IMR-90 (cell line): ENCODE measurements around the gene AQP5. TPM values are rescaled to one million over a fixed set of nuclear protein-coding genes. Genes with fewer than 3 reads are reported as not detected.

Experiments
- ATAC-seq: fragments of 200-7000 bp; cut with Tn5 transposase; 2 replicates; pipeline ENCODE4 v1.9.1; 2020; ENCODE audit warnings: low read depth, mild to moderate bottlenecking, moderate library complexity
- BruUV-seq: library from RNA; stranded (reverse); fragments of 400-500 nt; replicated peaks from 2 replicates; lab custom pipeline; 2021; lab: Mats Ljungman, UMichigan
- CTCF ChIA-PET: fragments of 300-600 bp; formaldehyde crosslinking; extraction: SDS; loops from one replicate; lab custom pipeline; 2021; ENCODE audit warnings: antibody characterized with exemption; lab: Yijun Ruan, JAX
- POLR2A ChIA-PET: fragments of 300-600 bp; sonication (Branson Sonifier 250); formaldehyde crosslinking; loops from one replicate; lab custom pipeline; 2022; ENCODE audit warnings: antibody characterized with exemption; ENCODE audit not compliant: unreplicated experiment; lab: Charles Lee
- DNase-seq: peaks from one replicate; pipeline ENCODE4 v3.0.0; 2013
- H2AFZ ChIP-seq: replicated peaks from 2 replicates; pipeline ENCODE3; 2013; ENCODE audit warnings: low read length, mild to moderate bottlenecking; ENCODE audit not compliant: poor library complexity
- H2AK5ac ChIP-seq: 2 replicates; pipeline ENCODE4 v1.6.1; 2013; ENCODE audit warnings: low read depth, low read length, inconsistent platforms
- H2AK9ac ChIP-seq: replicated peaks from 2 replicates; pipeline ENCODE3; 2013; ENCODE audit warnings: mild to moderate bottlenecking, low read depth, low read length, moderate library complexity; ENCODE audit not compliant: poor library complexity
- H2BK120ac ChIP-seq: 2 replicates; pipeline ENCODE4 v1.6.1; 2013; ENCODE audit warnings: low read depth, low read length, inconsistent platforms
- H2BK15ac ChIP-seq: 3 replicates; pipeline ENCODE4 v1.6.1; 2013; ENCODE audit warnings: low read depth, low read length, inconsistent platforms
- H2BK20ac ChIP-seq: 2 replicates; pipeline ENCODE4 v1.6.1; 2013; ENCODE audit warnings: low read depth, mild to moderate bottlenecking, inconsistent platforms, low read length, moderate library complexity
- H2BK5ac ChIP-seq: 2 replicates; pipeline ENCODE4 v1.6.1; 2013; ENCODE audit warnings: mild to moderate bottlenecking, low read depth, low read length, inconsistent platforms; ENCODE audit not compliant: poor library complexity, severe bottlenecking
- H3K14ac ChIP-seq: replicated peaks from 2 replicates; pipeline ENCODE4 v1.6.1; 2013; ENCODE audit warnings: low read depth, low read length, inconsistent platforms
- H3K18ac ChIP-seq: 2 replicates; pipeline ENCODE4 v1.6.1; 2013; ENCODE audit warnings: low read depth, low read length, control low read depth
- H3K23ac ChIP-seq: 2 replicates; pipeline ENCODE4 v1.6.1; 2013; ENCODE audit warnings: low read depth, low read length, inconsistent platforms
- H3K27ac ChIP-seq: 2 replicates; pipeline ENCODE4 v1.5.1; 2013; ENCODE audit warnings: mild to moderate bottlenecking, control low read depth, low read length; ENCODE audit not compliant: insufficient read depth
- H3K27me3 ChIP-seq: 2 replicates; pipeline ENCODE4 v1.6.1; 2013; ENCODE audit warnings: low read length; ENCODE audit not compliant: control insufficient read depth, insufficient read depth
- H3K36me3 ChIP-seq: 2 replicates; pipeline ENCODE4 v1.6.1; 2013; ENCODE audit warnings: low read length, mixed read lengths; ENCODE audit not compliant: control insufficient read depth, insufficient read depth
- H3K4ac ChIP-seq: 2 replicates; pipeline ENCODE4 v1.6.1; 2013; ENCODE audit warnings: low read depth, low read length, inconsistent platforms
- H3K4me1 ChIP-seq: 2 replicates; pipeline ENCODE4 v1.6.1; 2013; ENCODE audit warnings: low read length, mixed read lengths; ENCODE audit not compliant: control insufficient read depth, insufficient read depth
- H3K4me2 ChIP-seq: 2 replicates; pipeline ENCODE4 v1.6.1; 2013; ENCODE audit warnings: low read depth, mild to moderate bottlenecking, control low read depth, low read length, moderate library complexity
- H3K4me3 ChIP-seq: 2 replicates; pipeline ENCODE4 v1.5.1; 2013; ENCODE audit warnings: low read depth, mild to moderate bottlenecking, control low read depth, low read length, moderate library complexity; ENCODE audit not compliant: insufficient read depth
- H3K56ac ChIP-seq: 2 replicates; pipeline ENCODE4 v1.6.1; 2013; ENCODE audit warnings: low read length, inconsistent platforms; ENCODE audit not compliant: insufficient read depth; ENCODE audit errors: extremely low read depth
- H3K79me1 ChIP-seq, 2 experiments: 2 replicates each; pipeline ENCODE4 v1.6.1; 2013; ENCODE audit warnings: low read length in 2 of 2, inconsistent platforms in 1 of 2, low read depth in 1 of 2
- H3K9ac ChIP-seq: 2 replicates; pipeline ENCODE4 v1.6.1; 2013; ENCODE audit warnings: low read depth, low read length, control low read depth
- H3K9me1 ChIP-seq: 2 replicates; pipeline ENCODE4 v1.6.1; 2013; ENCODE audit warnings: low read length, inconsistent platforms; ENCODE audit not compliant: insufficient read depth
- H3K9me3 ChIP-seq: 2 replicates; pipeline ENCODE4 v1.6.1; 2013; ENCODE audit warnings: low read length; ENCODE audit not compliant: control insufficient read depth, insufficient read depth
- H4K20me1 ChIP-seq: 2 replicates; pipeline ENCODE4 v1.6.1; 2013; ENCODE audit warnings: low read length, inconsistent platforms; ENCODE audit not compliant: insufficient read depth
- H4K5ac ChIP-seq: 2 replicates; pipeline ENCODE4 v1.6.1; 2013; ENCODE audit warnings: mild to moderate bottlenecking, low read depth, low read length, control low read depth
- H4K8ac ChIP-seq, 2 experiments: 2 replicates each; pipeline ENCODE4 v1.6.1; 2013; ENCODE audit warnings: low read depth in 2 of 2, low read length in 2 of 2, control low read depth in 1 of 2, inconsistent platforms in 1 of 2
- H4K91ac ChIP-seq: 2 replicates; pipeline ENCODE4 v1.6.1; 2013; ENCODE audit warnings: low read depth, low read length, inconsistent platforms; ENCODE audit not compliant: insufficient read depth
- BHLHE40 ChIP-seq: fragments of 150-350 bp; IDR thresholded peaks from 2 replicates; pipeline ENCODE4 v1.6.1; 2016; ENCODE audit warnings: mild to moderate bottlenecking, low read depth, low read length
- CEBPB ChIP-seq: IDR thresholded peaks from 2 replicates; pipeline ENCODE4 v1.6.1; 2012; ENCODE audit warnings: low read depth, low read length, improper control_type of control experiment
- CHD1 ChIP-seq: IDR thresholded peaks from 2 replicates; pipeline ENCODE4 v1.6.1; 2012; ENCODE audit warnings: low read depth, low read length, improper control_type of control experiment
- FOS ChIP-seq: fragments of 150-350 bp; IDR thresholded peaks from 2 replicates; pipeline ENCODE4 v1.6.1; 2016; ENCODE audit warnings: low read depth, low read length
- MAFK ChIP-seq: IDR thresholded peaks from 2 replicates; pipeline ENCODE4 v1.6.1; 2012; ENCODE audit warnings: low read depth, low read length, improper control_type of control experiment
- MAZ ChIP-seq: IDR thresholded peaks from 2 replicates; pipeline ENCODE4 v1.6.1; 2012; ENCODE audit warnings: low read depth, mild to moderate bottlenecking, low read length, improper control_type of control experiment, moderate library complexity, borderline replicate concordance
- MXI1 ChIP-seq: IDR thresholded peaks from 2 replicates; pipeline ENCODE4 v1.6.1; 2012; ENCODE audit warnings: low read depth, mild to moderate bottlenecking, low read length, moderate library complexity, borderline replicate concordance
- NFE2L2 ChIP-seq: fragments of 150-350 bp; IDR thresholded peaks from 2 replicates; pipeline ENCODE4 v1.6.1; 2016; ENCODE audit warnings: low read depth, mild to moderate bottlenecking, low read length
- POLR2A ChIP-seq: IDR thresholded peaks from 2 replicates; pipeline ENCODE4 v1.6.1; 2012; ENCODE audit warnings: mild to moderate bottlenecking, low read depth, low read length
- RAD21 ChIP-seq: IDR thresholded peaks from 2 replicates; pipeline ENCODE4 v1.6.1; 2012; ENCODE audit warnings: low read length, improper control_type of control experiment
- RCOR1 ChIP-seq: IDR thresholded peaks from 2 replicates; pipeline ENCODE4 v1.6.1; 2012; ENCODE audit warnings: mild to moderate bottlenecking, low read length, improper control_type of control experiment; ENCODE audit not compliant: insufficient replicate concordance
- RFX5 ChIP-seq: IDR thresholded peaks from 2 replicates; pipeline ENCODE4 v1.8.0; 2012; ENCODE audit warnings: low read depth, mild to moderate bottlenecking, low read length, moderate library complexity
- SMC3 ChIP-seq: fragments of 150-350 bp; IDR thresholded peaks from 2 replicates; pipeline ENCODE4 v1.6.1; 2016; ENCODE audit warnings: low read depth, mild to moderate bottlenecking, antibody characterized with exemption, low read length, moderate library complexity
- WGBS, 2 experiments: methylation state at CpG; one replicate each; pipeline versions ENCODE4 v1.1.5 to v1.1.7; 2013; ENCODE audit warnings: missing lambda C conversion rate in 2 of 2; ENCODE audit not compliant: insufficient read length in 1 of 2; ENCODE audit errors: extremely low coverage in 2 of 2; 5-methylcytosine and 5-hydroxymethylcytosine counted together
- dilution Hi-C: fragments of 300-500 bp; cut with HindIII; formaldehyde crosslinking; loops from one replicate; pipeline ENCODE4 v1.14.3; 2018; ENCODE audit warnings: low sequenced_read_pairs; ENCODE audit not compliant: unreplicated experiment
- in situ Hi-C: fragments of 300-500 bp; cut with MboI; formaldehyde crosslinking; loops from 3 replicates; pipeline ENCODE4 v1.14.3; 2019; ENCODE audit warnings: low sequenced_read_pairs, inconsistent platforms, mixed read lengths
- intact Hi-C: fragments of 100-400 bp; cut with micrococcal nuclease; formaldehyde crosslinking; loops from 2 replicates; pipeline ENCODE4 v1.10.0; 2022
- polyA plus RNA-seq, 3 experiments: library from polyadenylated mRNA; depleted of rRNA; stranded (reverse); fragments of >200 nt; gene quantifications; 2 replicates each; pipeline ENCODE4 v1.2.3, GENCODE V29; 2012; ENCODE audit warnings: low replicate concordance in 1 of 3
- total RNA-seq: library from RNA; depleted of rRNA; stranded (reverse); fragments of >200 nt; gene quantifications from 2 replicates; pipeline ENCODE4 v1.2.3, GENCODE V29; 2012
- TF ChIP-seq, protein P1 (sequence below): fragments of 150-350 bp; IDR thresholded peaks from 2 replicates; pipeline ENCODE4 v1.6.1; 2017; ENCODE audit warnings: mild to moderate bottlenecking, antibody characterized with exemption, low read length, low read depth
- TF ChIP-seq, protein P2 (sequence below): fragments of 150-350 bp; IDR thresholded peaks from 2 replicates; pipeline ENCODE4 v1.6.1; 2016; ENCODE audit warnings: low read depth, mild to moderate bottlenecking, low read length, moderate library complexity, borderline replicate concordance
- TF ChIP-seq, protein P3 (sequence below): conservative IDR thresholded peaks from 2 replicates; pipeline ENCODE4 v1.5.1; 2012; ENCODE audit warnings: mild to moderate bottlenecking, low read depth, low read length, improper control_type of control experiment

AQP5 gene
- total and polyA plus RNA-seq, 2 of the 4 experiments (the other 2 are of a cell fraction), result not detected

- Histone ChIP-seq H2AFZ (no peak overlapping the region), H4K91ac (no peak overlapping the region), H3K4me2 (no peak overlapping the region), H4K8ac (no peak overlapping the region), H2BK20ac (no peak overlapping the region), H3K56ac (no peak overlapping the region), H3K9ac (no peak overlapping the region), H2AK5ac (no peak overlapping the region), H3K36me3 (no peaks in the 10 kb centered on the region), H2AK9ac (no peak overlapping the region), H3K9me1 (peaks cover 4% of the 10 kb centered on the region; the same call in 1 of the 2 replicates), H2BK15ac (no peak overlapping the region), H3K14ac (no peak overlapping the region), H3K27me3 (no peaks in the 10 kb centered on the region; the same call in 1 of the 2 replicates), H3K4me3 (no peak overlapping the region), H4K5ac (no peak overlapping the region), H2BK5ac (no peak overlapping the region), H3K18ac (no peak overlapping the region), H4K20me1 (no peaks in the 10 kb centered on the region), H2BK120ac (no peak overlapping the region), H3K9me3 (no peaks in the 10 kb centered on the region), H3K23ac (no peak overlapping the region), H3K4ac (no peak overlapping the region), H3K79me1 (no peaks in the 10 kb centered on the region), H3K27ac (no peak overlapping the region), H3K4me1 (no peaks in the 10 kb centered on the region)
- TF ChIP-seq MAZ, result no peak
- no peak for TF ChIP-seq SMC3
- TF ChIP-seq CEBPB, result no peak
- no peak for TF ChIP-seq RCOR1
- TF ChIP-seq FOS, result no peak
- TF ChIP-seq, protein P1, sequence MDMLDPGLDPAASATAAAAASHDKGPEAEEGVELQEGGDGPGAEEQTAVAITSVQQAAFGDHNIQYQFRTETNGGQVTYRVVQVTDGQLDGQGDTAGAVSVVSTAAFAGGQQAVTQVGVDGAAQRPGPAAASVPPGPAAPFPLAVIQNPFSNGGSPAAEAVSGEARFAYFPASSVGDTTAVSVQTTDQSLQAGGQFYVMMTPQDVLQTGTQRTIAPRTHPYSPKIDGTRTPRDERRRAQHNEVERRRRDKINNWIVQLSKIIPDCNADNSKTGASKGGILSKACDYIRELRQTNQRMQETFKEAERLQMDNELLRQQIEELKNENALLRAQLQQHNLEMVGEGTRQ, result no peak
- TF ChIP-seq POLR2A, result no peak
- no peak for TF ChIP-seq NFE2L2
- TF ChIP-seq MAFK, result no peak
- TF ChIP-seq BHLHE40, result no peak
- TF ChIP-seq, protein P2, sequence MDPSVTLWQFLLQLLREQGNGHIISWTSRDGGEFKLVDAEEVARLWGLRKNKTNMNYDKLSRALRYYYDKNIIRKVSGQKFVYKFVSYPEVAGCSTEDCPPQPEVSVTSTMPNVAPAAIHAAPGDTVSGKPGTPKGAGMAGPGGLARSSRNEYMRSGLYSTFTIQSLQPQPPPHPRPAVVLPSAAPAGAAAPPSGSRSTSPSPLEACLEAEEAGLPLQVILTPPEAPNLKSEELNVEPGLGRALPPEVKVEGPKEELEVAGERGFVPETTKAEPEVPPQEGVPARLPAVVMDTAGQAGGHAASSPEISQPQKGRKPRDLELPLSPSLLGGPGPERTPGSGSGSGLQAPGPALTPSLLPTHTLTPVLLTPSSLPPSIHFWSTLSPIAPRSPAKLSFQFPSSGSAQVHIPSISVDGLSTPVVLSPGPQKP, result no peak
- no peak for TF ChIP-seq MXI1
- TF ChIP-seq CHD1, result no peak
- no peak for TF ChIP-seq RFX5
- no peak for TF ChIP-seq RAD21
- TF ChIP-seq, protein P3, sequence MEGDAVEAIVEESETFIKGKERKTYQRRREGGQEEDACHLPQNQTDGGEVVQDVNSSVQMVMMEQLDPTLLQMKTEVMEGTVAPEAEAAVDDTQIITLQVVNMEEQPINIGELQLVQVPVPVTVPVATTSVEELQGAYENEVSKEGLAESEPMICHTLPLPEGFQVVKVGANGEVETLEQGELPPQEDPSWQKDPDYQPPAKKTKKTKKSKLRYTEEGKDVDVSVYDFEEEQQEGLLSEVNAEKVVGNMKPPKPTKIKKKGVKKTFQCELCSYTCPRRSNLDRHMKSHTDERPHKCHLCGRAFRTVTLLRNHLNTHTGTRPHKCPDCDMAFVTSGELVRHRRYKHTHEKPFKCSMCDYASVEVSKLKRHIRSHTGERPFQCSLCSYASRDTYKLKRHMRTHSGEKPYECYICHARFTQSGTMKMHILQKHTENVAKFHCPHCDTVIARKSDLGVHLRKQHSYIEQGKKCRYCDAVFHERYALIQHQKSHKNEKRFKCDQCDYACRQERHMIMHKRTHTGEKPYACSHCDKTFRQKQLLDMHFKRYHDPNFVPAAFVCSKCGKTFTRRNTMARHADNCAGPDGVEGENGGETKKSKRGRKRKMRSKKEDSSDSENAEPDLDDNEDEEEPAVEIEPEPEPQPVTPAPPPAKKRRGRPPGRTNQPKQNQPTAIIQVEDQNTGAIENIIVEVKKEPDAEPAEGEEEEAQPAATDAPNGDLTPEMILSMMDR, result no peak
- 90% methylated on average over 4 of the region's 6 CpGs; no CpG with 5 or more reads in 1 of the 2 experiments for WGBS, 2 experiments
- in situ Hi-C loops, result no loop called here
- POLR2A ChIA-PET, result no interaction called here
- CTCF ChIA-PET, result interaction anchor here (1.2 kb wide), 2 partner anchors 17 to 62 kb away, joined by 4 to 10 read pairs; no protein-coding TSS in a partner anchor
- intact Hi-C loops, result no loop called here
- dilution Hi-C loops, result no loop called here
- DNase-seq (no peak), ATAC-seq (no peak)
- no TSS peak for BruUV-seq
Observed at GRCh38 chr12:49928471-49928870, 33.2 kb upstream of the AQP5 start.
